ENCODE measurements around the gene DRD3. TPM values are rescaled to one million over a fixed set of nuclear protein-coding genes. Genes with fewer than 3 reads are reported as not detected.

Gene DRD3
- total RNA-seq, 1 experiment from 2014 or later: not detected

GRCh38 chr3:114152519-114153151, 26.2 kb downstream of the DRD3 start:
- ChIA-PET CTCF (interaction anchor here (0.6 to 1.3 kb wide), 2 partner anchors 10 to 147 kb away, joined by 4 read pairs; no protein-coding TSS in a partner anchor), POLR2A (ENCODE audit: low non-redundant PET) (no interaction called here)
- Histone ChIP-seq H3K27me3 (replicated peaks; ENCODE audit: insufficient read depth, low read depth, low read length, poor library complexity) (peaks cover 4% of the 10 kb centered on the region), H3K27ac (ENCODE audit: low read depth, low read length, poor library complexity, severe bottlenecking) (no peak overlapping the region), H3K4me3 (ENCODE audit: low read depth, low read length, poor library complexity, severe bottlenecking) (peak overlapping the region; percentile 31), H3K4me1 (ENCODE audit: insufficient read depth, low read length, poor library complexity, severe bottlenecking) (peaks cover 4% of the 10 kb centered on the region), H3K36me3 (ENCODE audit: insufficient read depth, low read length, poor library complexity, severe bottlenecking) (no peaks in the 10 kb centered on the region), H3K9me3 (ENCODE audit: low read depth, low read length, poor library complexity, severe bottlenecking) (no peaks in the 10 kb centered on the region)
- peak; percentile 90 for DNase-seq (ENCODE audit: low spot score)
- BruUV-seq (replicated peaks): no TSS peak
- TF ChIP-seq EZH2 (IDR thresholded peaks at IDR 0.05; ENCODE audit: borderline replicate concordance, low read depth, low read length, poor library complexity, severe bottlenecking) (no peak), CTCF (conservative IDR thresholded peaks at IDR 0.05; ENCODE audit: low read depth, low read length) (peak; percentile 94)
- intact Hi-C loops (cut with micrococcal nuclease; ENCODE audit: unreplicated experiment): loop anchor here (5.0 to 10.0 kb wide), 6 partner anchors 140 to 1665 kb away; partner anchors contain the start of gene TIGIT

GRCh38 chr3:114151091-114151490, 27.8 kb downstream of the DRD3 start:
- ChIA-PET POLR2A (ENCODE audit: low non-redundant PET) (interaction anchor here (0.6 kb wide), 1 partner anchor 212 kb away, joined by 8 read pairs; no protein-coding TSS in a partner anchor), CTCF (interaction anchor here (1.2 kb wide), 1 partner anchor 417 kb away, joined by 3 read pairs; no protein-coding TSS in a partner anchor)
- TF ChIP-seq CTCF (conservative IDR thresholded peaks at IDR 0.05; ENCODE audit: low read depth, low read length) (no peak), EZH2 (IDR thresholded peaks at IDR 0.05; ENCODE audit: borderline replicate concordance, low read depth, low read length, poor library complexity, severe bottlenecking) (no peak)

GRCh38 chr3:114147251-114147650, 31.6 kb downstream of the DRD3 start:
- POLR2A ChIA-PET (ENCODE audit: low non-redundant PET): interaction anchor here (0.6 kb wide), 1 partner anchor 117 kb away, joined by 3 read pairs; no protein-coding TSS in a partner anchor
- Histone ChIP-seq H3K27me3 (replicated peaks; ENCODE audit: insufficient read depth, low read depth, low read length, poor library complexity) (peaks cover 7% of the 10 kb centered on the region), H3K4me1 (ENCODE audit: insufficient read depth, low read length, poor library complexity, severe bottlenecking) (no peaks in the 10 kb centered on the region), H3K27ac (ENCODE audit: low read depth, low read length, poor library complexity, severe bottlenecking) (no peak overlapping the region), H3K36me3 (ENCODE audit: insufficient read depth, low read length, poor library complexity, severe bottlenecking) (no peaks in the 10 kb centered on the region), H3K4me3 (ENCODE audit: low read depth, low read length, poor library complexity, severe bottlenecking) (no peak overlapping the region), H3K9me3 (ENCODE audit: low read depth, low read length, poor library complexity, severe bottlenecking) (no peaks in the 10 kb centered on the region)
- intact Hi-C loops (cut with micrococcal nuclease; ENCODE audit: unreplicated experiment): no loop called here
- BruUV-seq (replicated peaks): no TSS peak
- no peak for TF ChIP-seq CTCF (conservative IDR thresholded peaks at IDR 0.05; ENCODE audit: low read depth, low read length)
- no peak for TF ChIP-seq EZH2 (IDR thresholded peaks at IDR 0.05; ENCODE audit: borderline replicate concordance, low read depth, low read length, poor library complexity, severe bottlenecking)
- CTCF ChIA-PET: no interaction called here
- DNase-seq (ENCODE audit: low spot score): no peak

More at GRCh38 chr3:114151091-114151490, 27.8 kb downstream of the DRD3 start:
- H3K27ac ChIP-seq (ENCODE audit: low read depth, low read length, poor library complexity, severe bottlenecking): no peak overlapping the region
- intact Hi-C loops (cut with micrococcal nuclease; ENCODE audit: unreplicated experiment): loop anchor here (5.0 to 10.0 kb wide), 6 partner anchors 141 to 1666 kb away; partner anchors contain the start of gene TIGIT
- H3K4me3 ChIP-seq (ENCODE audit: low read depth, low read length, poor library complexity, severe bottlenecking): no peak overlapping the region
- H3K36me3 ChIP-seq (ENCODE audit: insufficient read depth, low read length, poor library complexity, severe bottlenecking): no peaks in the 10 kb centered on the region
- H3K27me3 ChIP-seq (replicated peaks; ENCODE audit: insufficient read depth, low read depth, low read length, poor library complexity): peaks cover 7% of the 10 kb centered on the region
- no TSS peak for BruUV-seq (replicated peaks)
- peaks cover 4% of the 10 kb centered on the region for H3K4me1 ChIP-seq (ENCODE audit: insufficient read depth, low read length, poor library complexity, severe bottlenecking)
- H3K9me3 ChIP-seq (ENCODE audit: low read depth, low read length, poor library complexity, severe bottlenecking): no peaks in the 10 kb centered on the region
- no peak for DNase-seq (ENCODE audit: low spot score)
